ENCODE data around the gene GMPPA.

Gene GMPPA

DNA sequence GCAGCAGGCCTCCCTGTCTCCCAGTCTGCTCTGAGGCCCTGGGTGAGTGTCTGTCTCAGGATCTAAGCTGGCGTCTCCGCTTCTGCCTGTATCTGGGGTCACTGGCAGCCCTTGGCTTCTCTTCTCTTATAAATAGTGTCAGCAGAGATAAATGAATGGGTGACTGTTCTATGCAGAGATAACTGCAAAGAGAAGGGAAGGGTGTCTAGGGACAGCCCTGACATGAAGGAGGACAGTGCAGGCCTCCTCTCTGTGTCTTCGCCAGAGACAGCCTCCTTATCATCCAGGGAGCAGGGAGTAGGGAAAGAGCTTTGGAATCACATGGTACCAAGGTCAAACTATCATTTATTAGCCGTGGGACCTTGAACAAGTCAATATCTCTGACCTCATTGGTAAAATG is 28.3 kb upstream of the GMPPA start:
- H3K9ac ChIP-seq (ENCODE audit: low read length) = no peak overlapping the region
- no peaks in the 10 kb centered on the region for H3K27me3 ChIP-seq (ENCODE audit: control insufficient read depth in 1 of 2, insufficient read depth in 2 of 2, low read length in 2 of 2)
- peaks cover 41% of the 10 kb centered on the region for H3K4me1 ChIP-seq (ENCODE audit: insufficient read depth, low read length)
- H3K4me3 ChIP-seq (ENCODE audit: low read depth in 1 of 2, low read length in 2 of 2) = no peak overlapping the region
- no peaks in the 10 kb centered on the region for H3K9me3 ChIP-seq (ENCODE audit: low read length)
- H3K27ac ChIP-seq (ENCODE audit: low read depth, low read length) = no peak overlapping the region
- peaks cover 58% of the 10 kb centered on the region for H3K36me3 ChIP-seq (ENCODE audit: insufficient read depth, low read length)

DNA sequence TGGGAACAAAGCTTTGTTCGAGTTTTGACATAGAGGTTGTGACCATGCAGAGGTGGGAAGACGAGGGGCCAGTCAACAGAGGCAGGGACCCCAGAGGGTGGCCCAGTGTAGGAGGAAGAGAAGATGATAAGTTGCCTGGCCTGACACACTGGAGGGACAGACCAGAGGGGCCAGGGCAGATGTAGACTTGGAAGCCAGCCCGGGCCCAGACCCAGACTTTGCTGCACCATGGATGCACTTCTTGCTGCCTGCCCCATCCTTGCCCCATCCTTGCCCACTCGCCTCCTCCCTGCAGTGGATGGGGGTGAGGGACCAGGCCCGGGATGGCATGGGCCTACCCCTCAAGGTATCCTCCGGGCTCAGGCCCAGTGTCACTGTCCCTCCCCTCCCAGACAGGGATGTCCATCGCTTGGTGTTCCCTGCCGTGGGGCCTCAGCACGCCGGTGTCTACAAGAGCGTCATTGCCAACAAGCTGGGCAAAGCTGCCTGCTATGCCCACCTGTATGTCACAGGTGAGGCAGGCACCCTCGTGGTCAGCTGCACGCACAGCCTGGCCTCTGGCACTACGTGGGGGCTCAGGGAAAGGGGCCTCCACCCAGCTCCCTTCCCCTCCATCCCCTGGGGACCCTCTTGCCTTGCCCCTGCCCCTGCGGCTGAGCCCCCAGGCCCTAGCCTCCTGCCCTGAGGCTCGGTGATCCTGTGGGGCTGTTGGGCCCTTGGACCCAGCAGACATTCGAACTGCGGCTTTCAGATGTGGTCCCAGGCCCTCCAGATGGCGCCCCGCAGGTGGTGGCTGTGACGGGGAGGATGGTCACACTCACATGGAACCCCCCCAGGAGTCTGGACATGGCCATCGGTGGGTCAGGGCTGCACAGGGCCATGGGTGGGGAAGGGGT is 27.0 kb upstream of the GMPPA start:
- peaks cover 52% of the 10 kb centered on the region for H3K36me3 ChIP-seq (ENCODE audit: insufficient read depth, low read length)
- H3K27me3 ChIP-seq (ENCODE audit: control insufficient read depth in 1 of 2, insufficient read depth in 2 of 2, low read length in 2 of 2) = no peaks in the 10 kb centered on the region
- H3K4me1 ChIP-seq (ENCODE audit: insufficient read depth, low read length) = peaks cover 35% of the 10 kb centered on the region
- H3K4me3 ChIP-seq (ENCODE audit: low read depth in 1 of 2, low read length in 2 of 2) = no peak overlapping the region
- H3K9ac ChIP-seq (ENCODE audit: low read length) = no peak overlapping the region
- H3K9me3 ChIP-seq (ENCODE audit: low read length) = no peaks in the 10 kb centered on the region
- H3K27ac ChIP-seq (ENCODE audit: low read depth, low read length) = peak overlapping the region; percentile 32

GRCh38 chr2:219472629-219473187 is 26.0 kb upstream of the GMPPA start:
- Histone ChIP-seq H3K9ac (ENCODE audit: low read length) (no peak overlapping the region), H3K4me1 (ENCODE audit: insufficient read depth, low read length) (peaks cover 30% of the 10 kb centered on the region), H3K36me3 (ENCODE audit: insufficient read depth, low read length) (peaks cover 51% of the 10 kb centered on the region), H3K9me3 (ENCODE audit: low read length) (no peaks in the 10 kb centered on the region), H3K27ac (ENCODE audit: low read depth, low read length) (peak overlapping the region; percentile 14), H3K4me3 (ENCODE audit: low read depth in 1 of 2, low read length in 2 of 2) (no peak overlapping the region), H3K27me3 (ENCODE audit: control insufficient read depth in 1 of 2, insufficient read depth in 2 of 2, low read length in 2 of 2) (no peaks in the 10 kb centered on the region)

GRCh38 chr2:219473511-219473910 is 25.2 kb upstream of the GMPPA start:
- Histone ChIP-seq H3K9ac (ENCODE audit: low read length) (no peak overlapping the region), H3K27ac (ENCODE audit: low read depth, low read length) (peak overlapping the region; percentile 14), H3K27me3 (ENCODE audit: control insufficient read depth in 1 of 2, insufficient read depth in 2 of 2, low read length in 2 of 2) (no peaks in the 10 kb centered on the region), H3K9me3 (ENCODE audit: low read length) (no peaks in the 10 kb centered on the region), H3K4me3 (ENCODE audit: low read depth in 1 of 2, low read length in 2 of 2) (no peak overlapping the region), H3K4me1 (ENCODE audit: insufficient read depth, low read length) (peaks cover 22% of the 10 kb centered on the region), H3K36me3 (ENCODE audit: insufficient read depth, low read length) (peaks cover 57% of the 10 kb centered on the region)

GRCh38 chr2:219474285-219475060 is 24.2 kb upstream of the GMPPA start:
- peaks cover 58% of the 10 kb centered on the region for H3K36me3 ChIP-seq (ENCODE audit: insufficient read depth, low read length)

GRCh38 chr2:219475278-219475677 is 23.4 kb upstream of the GMPPA start:
- H3K27ac ChIP-seq (ENCODE audit: low read depth, low read length) = no peak overlapping the region
- H3K27me3 ChIP-seq (ENCODE audit: control insufficient read depth in 1 of 2, insufficient read depth in 2 of 2, low read length in 2 of 2) = no peaks in the 10 kb centered on the region
- H3K4me3 ChIP-seq (ENCODE audit: low read depth in 1 of 2, low read length in 2 of 2) = no peak overlapping the region
- peaks cover 58% of the 10 kb centered on the region for H3K36me3 ChIP-seq (ENCODE audit: insufficient read depth, low read length)
- H3K4me1 ChIP-seq (ENCODE audit: insufficient read depth, low read length) = peaks cover 10% of the 10 kb centered on the region
- no peak overlapping the region for H3K9ac ChIP-seq (ENCODE audit: low read length)
- H3K9me3 ChIP-seq (ENCODE audit: low read length) = no peaks in the 10 kb centered on the region

More at GRCh38 chr2:219474285-219475060, 24.2 kb upstream of the GMPPA start:
- Histone ChIP-seq H3K9me3 (ENCODE audit: low read length) (no peaks in the 10 kb centered on the region), H3K27ac (ENCODE audit: low read depth, low read length) (no peak overlapping the region), H3K9ac (ENCODE audit: low read length) (no peak overlapping the region), H3K27me3 (ENCODE audit: control insufficient read depth in 1 of 2, insufficient read depth in 2 of 2, low read length in 2 of 2) (no peaks in the 10 kb centered on the region), H3K4me1 (ENCODE audit: insufficient read depth, low read length) (peaks cover 13% of the 10 kb centered on the region), H3K4me3 (ENCODE audit: low read depth in 1 of 2, low read length in 2 of 2) (no peak overlapping the region)

- Histone ChIP-seq H3K4me1 (ENCODE audit: insufficient read depth, low read length) (peaks cover 10% of the 10 kb centered on the region), H3K9ac (ENCODE audit: low read length) (no peak overlapping the region), H3K27ac (ENCODE audit: low read depth, low read length) (no peak overlapping the region), H3K4me3 (ENCODE audit: low read depth in 1 of 2, low read length in 2 of 2) (no peak overlapping the region), H3K27me3 (ENCODE audit: control insufficient read depth in 1 of 2, insufficient read depth in 2 of 2, low read length in 2 of 2) (no peaks in the 10 kb centered on the region), H3K36me3 (ENCODE audit: insufficient read depth, low read length) (peaks cover 58% of the 10 kb centered on the region), H3K9me3 (ENCODE audit: low read length) (no peaks in the 10 kb centered on the region)
Measured at GRCh38 chr2:219475697-219476651, 22.7 kb upstream of the GMPPA start.

GRCh38 chr2:219476652-219477151 is 22.0 kb upstream of the GMPPA start:
- Histone ChIP-seq H3K4me1 (ENCODE audit: insufficient read depth, low read length) (peaks cover 10% of the 10 kb centered on the region), H3K27me3 (ENCODE audit: control insufficient read depth in 1 of 2, insufficient read depth in 2 of 2, low read length in 2 of 2) (no peaks in the 10 kb centered on the region), H3K9me3 (ENCODE audit: low read length) (no peaks in the 10 kb centered on the region), H3K27ac (ENCODE audit: low read depth, low read length) (peak overlapping the region; percentile 45), H3K4me3 (ENCODE audit: low read depth in 1 of 2, low read length in 2 of 2) (no peak overlapping the region), H3K9ac (ENCODE audit: low read length) (no peak overlapping the region), H3K36me3 (ENCODE audit: insufficient read depth, low read length) (peaks cover 58% of the 10 kb centered on the region)

- H3K27ac ChIP-seq (ENCODE audit: low read depth, low read length) = peak overlapping the region; percentile 45
- peaks cover 58% of the 10 kb centered on the region for H3K36me3 ChIP-seq (ENCODE audit: insufficient read depth, low read length)
- no peak overlapping the region for H3K4me3 ChIP-seq (ENCODE audit: low read depth in 1 of 2, low read length in 2 of 2)
- no peaks in the 10 kb centered on the region for H3K9me3 ChIP-seq (ENCODE audit: low read length)
- peaks cover 10% of the 10 kb centered on the region for H3K4me1 ChIP-seq (ENCODE audit: insufficient read depth, low read length)
- H3K9ac ChIP-seq (ENCODE audit: low read length) = no peak overlapping the region
- no peaks in the 10 kb centered on the region for H3K27me3 ChIP-seq (ENCODE audit: control insufficient read depth in 1 of 2, insufficient read depth in 2 of 2, low read length in 2 of 2)
Measured at GRCh38 chr2:219477179-219477578, 21.5 kb upstream of the GMPPA start.

DNA sequence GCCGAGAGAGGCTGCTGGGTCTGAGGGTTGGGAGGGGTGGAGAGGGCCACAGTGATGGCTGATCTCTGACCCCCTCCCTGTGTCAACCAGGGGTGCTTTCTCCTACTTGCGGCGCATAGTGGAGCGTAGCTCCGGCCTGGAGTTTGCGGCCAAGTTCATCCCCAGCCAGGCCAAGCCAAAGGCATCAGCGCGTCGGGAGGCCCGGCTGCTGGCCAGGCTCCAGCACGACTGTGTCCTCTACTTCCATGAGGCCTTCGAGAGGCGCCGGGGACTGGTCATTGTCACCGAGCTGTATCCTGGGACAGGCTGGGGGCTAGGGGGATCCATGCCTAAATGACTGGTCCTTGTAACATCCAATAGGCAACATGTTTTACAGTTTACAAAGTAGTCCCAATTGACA is 20.9 kb upstream of the GMPPA start:
- Histone ChIP-seq H3K9me3 (ENCODE audit: low read length) (no peaks in the 10 kb centered on the region), H3K27me3 (ENCODE audit: control insufficient read depth in 1 of 2, insufficient read depth in 2 of 2, low read length in 2 of 2) (peaks cover 0 to 1% of the 10 kb centered on the region in 2 donors), H3K36me3 (ENCODE audit: insufficient read depth, low read length) (peaks cover 58% of the 10 kb centered on the region), H3K4me1 (ENCODE audit: insufficient read depth, low read length) (peaks cover 14% of the 10 kb centered on the region), H3K9ac (ENCODE audit: low read length) (no peak overlapping the region), H3K27ac (ENCODE audit: low read depth, low read length) (peak overlapping the region; percentile 45), H3K4me3 (ENCODE audit: low read depth in 1 of 2, low read length in 2 of 2) (no peak overlapping the region)
